ENCODE measurements around the gene TNIP1.

GRCh38 chr5:151017897-151018296, 62.9 kb downstream of the TNIP1 start:
- no peak for TF ChIP-seq CTCF (IDR thresholded peaks at IDR 0.05 in 8 of 11, conservative IDR thresholded peaks at IDR 0.05 in 3 of 11)
- TF ChIP-seq POLR2A (IDR thresholded peaks at IDR 0.05), result no peak
- no peak for TF ChIP-seq POLR2AphosphoS5 (IDR thresholded peaks at IDR 0.05)

Data from spleen (tissue), 7 donors.